Measurements from ENCODE around the gene MYRIP. TPM values are rescaled to one million over a fixed set of nuclear protein-coding genes. Genes with fewer than 3 reads are reported as not detected.

The MYRIP gene
- total and polyA plus RNA-seq, 2 of the 4 experiments (the other 2 are of a cell fraction): not detected

DNA sequence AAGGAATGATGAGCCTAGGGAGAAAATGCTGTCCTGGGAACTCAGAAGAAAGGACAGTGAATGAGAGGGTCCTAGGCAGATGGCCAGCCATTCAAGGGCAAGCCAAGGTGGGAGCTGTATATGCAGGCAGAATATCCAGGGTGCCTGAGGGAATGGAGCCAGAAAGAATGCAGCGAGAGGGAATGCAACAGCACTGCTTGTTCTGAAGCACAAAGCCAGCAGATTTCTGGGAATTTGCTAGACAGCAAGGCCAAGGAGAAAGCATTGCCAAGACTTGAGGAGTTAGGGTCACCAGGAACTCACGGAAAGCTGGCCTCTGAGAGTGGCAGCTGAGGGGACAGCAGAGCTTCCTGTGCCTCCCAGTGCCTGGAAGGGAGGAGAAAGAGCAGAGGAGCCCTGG is 200.6 kb downstream of the MYRIP start:
- no peak for ATAC-seq (ENCODE audit: low read depth)
- Histone ChIP-seq H3K4me3 (ENCODE audit: insufficient read depth, low read depth, low read length) (no peak overlapping the region), H3K4me2 (ENCODE audit: low read depth, low read length) (no peak overlapping the region), H4K91ac (ENCODE audit: insufficient read depth, low read depth, low read length) (no peak overlapping the region), H2AK9ac (replicated peaks; ENCODE audit: low read depth, low read length, poor library complexity) (no peak overlapping the region), H2BK120ac (ENCODE audit: low read depth, low read length) (no peak overlapping the region), H3K79me1 (ENCODE audit: low read depth in 1 of 2, low read length in 2 of 2) (no peaks in the 10 kb centered on the region), H4K8ac (ENCODE audit: low read depth in 2 of 2, low read length in 2 of 2) (no peak overlapping the region), H3K23ac (ENCODE audit: low read depth, low read length) (no peak overlapping the region), H3K4ac (ENCODE audit: low read depth, low read length) (no peak overlapping the region), H3K27me3 (ENCODE audit: control insufficient read depth, insufficient read depth, low read length) (no peaks in the 10 kb centered on the region), H3K9ac (ENCODE audit: low read depth, low read length) (no peak overlapping the region), H2AK5ac (ENCODE audit: low read depth, low read length) (no peak overlapping the region), H3K9me3 (ENCODE audit: control insufficient read depth, insufficient read depth, low read length) (peaks cover 18% of the 10 kb centered on the region), H3K14ac (replicated peaks; ENCODE audit: low read depth, low read length) (no peak overlapping the region), H4K5ac (ENCODE audit: low read depth, low read length) (no peak overlapping the region), H4K20me1 (ENCODE audit: insufficient read depth, low read length) (no peaks in the 10 kb centered on the region), H2BK20ac (ENCODE audit: low read depth, low read length) (no peak overlapping the region), H3K56ac (ENCODE audit: extremely low read depth, insufficient read depth, low read length) (no peak overlapping the region), H2BK5ac (ENCODE audit: low read depth, low read length, poor library complexity, severe bottlenecking) (no peak overlapping the region), H3K4me1 (ENCODE audit: control insufficient read depth, insufficient read depth, low read length) (no peaks in the 10 kb centered on the region), H2BK15ac (ENCODE audit: low read depth, low read length) (no peak overlapping the region), H3K18ac (ENCODE audit: low read depth, low read length) (no peak overlapping the region), H3K9me1 (ENCODE audit: insufficient read depth, low read length) (no peaks in the 10 kb centered on the region), H2AFZ (replicated peaks; ENCODE audit: low read length, poor library complexity) (no peak overlapping the region), H3K27ac (ENCODE audit: insufficient read depth, low read length) (no peak overlapping the region), H3K36me3 (ENCODE audit: control insufficient read depth, insufficient read depth, low read length) (no peaks in the 10 kb centered on the region)
- no TSS peak for BruUV-seq (replicated peaks)
- dilution Hi-C loops (cut with HindIII; ENCODE audit: low sequenced_read_pairs, unreplicated experiment): no loop called here
- CTCF ChIA-PET: no interaction called here
- intact Hi-C loops (cut with micrococcal nuclease): no loop called here
- in situ Hi-C loops (cut with MboI; ENCODE audit: low sequenced_read_pairs): no loop called here
- WGBS, 2 experiments (ENCODE audit: extremely low coverage in 2 of 2, insufficient read length in 1 of 2): 20% methylated on average over 1 of the region's 2 CpGs; no CpG with 5 or more reads in 1 of the 2 experiments
- no peak for DNase-seq
- TF ChIP-seq RAD21 (IDR thresholded peaks at IDR 0.05; ENCODE audit: low read length) (no peak), SMC3 (IDR thresholded peaks at IDR 0.05; ENCODE audit: low read depth, low read length) (no peak), CHD1 (IDR thresholded peaks at IDR 0.05; ENCODE audit: low read depth, low read length) (no peak), NFE2L2 (IDR thresholded peaks at IDR 0.05; ENCODE audit: low read depth, low read length) (no peak), CEBPB (IDR thresholded peaks at IDR 0.05; ENCODE audit: low read depth, low read length) (no peak), RCOR1 (IDR thresholded peaks at IDR 0.05; ENCODE audit: insufficient replicate concordance, low read length) (no peak), MAFK (IDR thresholded peaks at IDR 0.05; ENCODE audit: low read depth, low read length) (no peak), BHLHE40 (IDR thresholded peaks at IDR 0.05; ENCODE audit: low read depth, low read length) (no peak), MXI1 (IDR thresholded peaks at IDR 0.05; ENCODE audit: borderline replicate concordance, low read depth, low read length) (no peak), RFX5 (IDR thresholded peaks at IDR 0.05; ENCODE audit: low read depth, low read length) (no peak), POLR2A (IDR thresholded peaks at IDR 0.05; ENCODE audit: low read depth, low read length) (no peak), FOS (IDR thresholded peaks at IDR 0.05; ENCODE audit: low read depth, low read length) (no peak)
- TF ChIP-seq, protein P1, sequence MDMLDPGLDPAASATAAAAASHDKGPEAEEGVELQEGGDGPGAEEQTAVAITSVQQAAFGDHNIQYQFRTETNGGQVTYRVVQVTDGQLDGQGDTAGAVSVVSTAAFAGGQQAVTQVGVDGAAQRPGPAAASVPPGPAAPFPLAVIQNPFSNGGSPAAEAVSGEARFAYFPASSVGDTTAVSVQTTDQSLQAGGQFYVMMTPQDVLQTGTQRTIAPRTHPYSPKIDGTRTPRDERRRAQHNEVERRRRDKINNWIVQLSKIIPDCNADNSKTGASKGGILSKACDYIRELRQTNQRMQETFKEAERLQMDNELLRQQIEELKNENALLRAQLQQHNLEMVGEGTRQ (IDR thresholded peaks at IDR 0.05; ENCODE audit: low read depth, low read length): no peak
- POLR2A ChIA-PET (ENCODE audit: unreplicated experiment): no interaction called here
